K562 (cell line): ENCODE data around the gene TEDDM1. TPM values are rescaled to one million over a fixed set of nuclear protein-coding genes. Genes with fewer than 3 reads are reported as not detected.
A peak's percentile ranks its signal among the peaks of the same experiment; 100 is the strongest.

ENCODE experiments used
- GTF2F1 ChIP-seq: IDR thresholded peaks from 2 replicates; pipeline ENCODE4 v1.6.1; 2011; ENCODE audit warnings: low read depth, low read length, improper control_type of control experiment
- HMGXB4 ChIP-seq: sonication (generic); formaldehyde crosslinking; IDR thresholded peaks from 2 replicates; pipeline ENCODE4 v1.8.1; 2023; ENCODE audit warnings: mild to moderate bottlenecking, missing genetic modification reagents
- KAT7 ChIP-seq: sonication (generic); formaldehyde crosslinking; IDR thresholded peaks from 2 replicates; pipeline ENCODE4 v1.8.0; 2022; ENCODE audit warnings: missing genetic modification reagents, mild to moderate bottlenecking, borderline replicate concordance
- LEF1 ChIP-seq: fragments of 450-650 bp; IDR thresholded peaks from 2 replicates; pipeline ENCODE4 v1.6.1; 2016; ENCODE audit warnings: mild to moderate bottlenecking
- MCM3 ChIP-seq: fragments of 450-650 bp; IDR thresholded peaks from 2 replicates; pipeline ENCODE4 v1.6.1; 2016
- NR2C2 ChIP-seq, 2 experiments: fragments of 200-800 bp in 1 of 2; sonication (Bioruptor generic) in 1 of 2; sonication (generic) in 1 of 2; formaldehyde crosslinking in 1 of 2; IDR thresholded peaks; 2 replicates each; pipeline versions ENCODE4 v1.6.1 to v1.8.0; 2016 to 2022; ENCODE audit warnings: mild to moderate bottlenecking in 1 of 2, missing compliant biosample characterization in 1 of 2, missing genetic modification characterization in 1 of 2, missing genetic modification reagents in 1 of 2
- SPI1 ChIP-seq: IDR thresholded peaks from 2 replicates; pipeline ENCODE4 v1.6.1; 2011; ENCODE audit warnings: low read depth, low read length, control low read depth, borderline replicate concordance
- U2AF2 ChIP-seq: fragments of 200-400 bp; formaldehyde crosslinking; optimal IDR thresholded peaks from 2 replicates; pipeline ENCODE3; 2017; ENCODE audit warnings: low read depth, mild to moderate bottlenecking, low read length
- ZNF124 ChIP-seq: sonication (generic); formaldehyde crosslinking; IDR thresholded peaks from 2 replicates; pipeline ENCODE4 v1.8.1; 2022; ENCODE audit warnings: missing genetic modification reagents
- ZNF184 ChIP-seq: sonication (generic); formaldehyde crosslinking; IDR thresholded peaks from 2 replicates; pipeline ENCODE4 v1.5.0; 2020; ENCODE audit warnings: missing genetic modification reagents
- ZNF384 ChIP-seq: IDR thresholded peaks from 2 replicates; pipeline ENCODE4 v1.6.1; 2012; ENCODE audit warnings: low read depth, low read length, improper control_type of control experiment
- ZNF512 ChIP-seq: IDR thresholded peaks from 2 replicates; pipeline ENCODE4 v1.6.1; 2016; ENCODE audit warnings: missing genetic modification characterization, missing compliant biosample characterization
- ZNF75A ChIP-seq: fragments of 450-650 bp; formaldehyde crosslinking; IDR thresholded peaks from 2 replicates; pipeline ENCODE4 v1.4.0; 2020; ENCODE audit warnings: mild to moderate bottlenecking
- ZNF764 ChIP-seq: fragments of 250-450 bp; sonication (Bioruptor Pico); IDR thresholded peaks from 2 replicates; pipeline ENCODE4 v1.4.0; 2020; ENCODE audit warnings: low read depth, mild to moderate bottlenecking, moderate library complexity
- polyA plus RNA-seq, 8 experiments: library from polyadenylated mRNA; depleted of rRNA in 4 of 8; stranded (reverse) in 5 of 8; unstranded in 3 of 8; fragments of >200 nt; fragmentation: Nextera tagmentation in 2 of 8; fragmentation: Illumina TruSeq in 1 of 8; extraction: Ambion mirVana in 2 of 8; extraction: Trizol in 1 of 8; gene quantifications; 2 replicates each; pipeline versions ENCODE4 v1.2.1 to v1.2.3, GENCODE V29; 2011 to 2014; ENCODE audit warnings: inconsistent platforms in 1 of 8, missing spikeins in 1 of 8
- total RNA-seq, 7 experiments: library from RNA; depleted of rRNA in 6 of 7; stranded (reverse); fragments of >200 nt in 6 of 7; fragmentation: Illumina TruSeq in 2 of 7; extraction: Trizol in 2 of 7; gene quantifications; 2 replicates each; pipeline versions ENCODE4 v1.2.1 to v1.2.3, GENCODE V29; 2011 to 2021; ENCODE audit warnings: low replicate concordance in 1 of 7
- TF ChIP-seq, protein P1 (sequence below): fragments of 250-450 bp; sonication (Bioruptor Pico); IDR thresholded peaks from 2 replicates; pipeline ENCODE4 v1.5.0; 2021
- TF ChIP-seq, protein P2 (sequence below): sonication (generic); formaldehyde crosslinking; IDR thresholded peaks from 2 replicates; pipeline ENCODE4 v1.8.1; 2022; ENCODE audit warnings: missing genetic modification reagents
- TF ChIP-seq, protein P3 (sequence below): fragments of 450-650 bp; IDR thresholded peaks from 2 replicates; pipeline ENCODE4 v1.6.1; 2017; ENCODE audit warnings: antibody characterized with exemption, mild to moderate bottlenecking

TEDDM1 gene
- total and polyA plus RNA-seq, 9 of the 15 experiments (the other 6 are each of a cell fraction or from before 2014, with no cell fraction given), result not detected

- TF ChIP-seq, protein P1, sequence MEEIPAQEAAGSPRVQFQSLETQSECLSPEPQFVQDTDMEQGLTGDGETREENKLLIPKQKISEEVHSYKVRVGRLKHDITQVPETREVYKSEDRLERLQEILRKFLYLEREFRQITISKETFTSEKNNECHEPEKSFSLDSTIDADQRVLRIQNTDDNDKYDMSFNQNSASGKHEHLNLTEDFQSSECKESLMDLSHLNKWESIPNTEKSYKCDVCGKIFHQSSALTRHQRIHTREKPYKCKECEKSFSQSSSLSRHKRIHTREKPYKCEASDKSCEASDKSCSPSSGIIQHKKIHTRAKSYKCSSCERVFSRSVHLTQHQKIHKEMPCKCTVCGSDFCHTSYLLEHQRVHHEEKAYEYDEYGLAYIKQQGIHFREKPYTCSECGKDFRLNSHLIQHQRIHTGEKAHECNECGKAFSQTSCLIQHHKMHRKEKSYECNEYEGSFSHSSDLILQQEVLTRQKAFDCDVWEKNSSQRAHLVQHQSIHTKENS (CRISPR knock-in tag), result no peak
- TF ChIP-seq GTF2F1 (peak; percentile 96), MCM3 (no peak), HMGXB4 (CRISPR knock-in tag) (peak; percentile 55; the same call in 1 of the 2 replicates), ZNF184 (CRISPR knock-in tag) (no peak), ZNF124 (CRISPR knock-in tag) (0 out of 2 replicates have a peak, but pooled peaks have one; percentile 60), ZNF384 (no peak), SPI1 (no peak), ZNF512 (tag) (no peak), KAT7 (CRISPR knock-in tag) (peak; percentile 95; the same call in 1 of the 2 replicates), NR2C2 (CRISPR knock-in tag; IDR thresholded peaks at IDR 0.05) (peak; percentile 30; the same call in 1 of the 2 replicates), NR2C2 (tag; IDR thresholded peaks at IDR 0.05) (peak; percentile 57), ZNF75A (CRISPR knock-in tag) (peak; percentile 67; the same call in 1 of the 2 replicates), LEF1 (no peak), ZNF764 (CRISPR knock-in tag) (0 out of 2 replicates have a peak, but pooled peaks have one; percentile 54), U2AF2 (no peak)
- TF ChIP-seq, protein P2, sequence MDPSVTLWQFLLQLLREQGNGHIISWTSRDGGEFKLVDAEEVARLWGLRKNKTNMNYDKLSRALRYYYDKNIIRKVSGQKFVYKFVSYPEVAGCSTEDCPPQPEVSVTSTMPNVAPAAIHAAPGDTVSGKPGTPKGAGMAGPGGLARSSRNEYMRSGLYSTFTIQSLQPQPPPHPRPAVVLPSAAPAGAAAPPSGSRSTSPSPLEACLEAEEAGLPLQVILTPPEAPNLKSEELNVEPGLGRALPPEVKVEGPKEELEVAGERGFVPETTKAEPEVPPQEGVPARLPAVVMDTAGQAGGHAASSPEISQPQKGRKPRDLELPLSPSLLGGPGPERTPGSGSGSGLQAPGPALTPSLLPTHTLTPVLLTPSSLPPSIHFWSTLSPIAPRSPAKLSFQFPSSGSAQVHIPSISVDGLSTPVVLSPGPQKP (CRISPR knock-in tag), result no peak
- TF ChIP-seq, protein P3, sequence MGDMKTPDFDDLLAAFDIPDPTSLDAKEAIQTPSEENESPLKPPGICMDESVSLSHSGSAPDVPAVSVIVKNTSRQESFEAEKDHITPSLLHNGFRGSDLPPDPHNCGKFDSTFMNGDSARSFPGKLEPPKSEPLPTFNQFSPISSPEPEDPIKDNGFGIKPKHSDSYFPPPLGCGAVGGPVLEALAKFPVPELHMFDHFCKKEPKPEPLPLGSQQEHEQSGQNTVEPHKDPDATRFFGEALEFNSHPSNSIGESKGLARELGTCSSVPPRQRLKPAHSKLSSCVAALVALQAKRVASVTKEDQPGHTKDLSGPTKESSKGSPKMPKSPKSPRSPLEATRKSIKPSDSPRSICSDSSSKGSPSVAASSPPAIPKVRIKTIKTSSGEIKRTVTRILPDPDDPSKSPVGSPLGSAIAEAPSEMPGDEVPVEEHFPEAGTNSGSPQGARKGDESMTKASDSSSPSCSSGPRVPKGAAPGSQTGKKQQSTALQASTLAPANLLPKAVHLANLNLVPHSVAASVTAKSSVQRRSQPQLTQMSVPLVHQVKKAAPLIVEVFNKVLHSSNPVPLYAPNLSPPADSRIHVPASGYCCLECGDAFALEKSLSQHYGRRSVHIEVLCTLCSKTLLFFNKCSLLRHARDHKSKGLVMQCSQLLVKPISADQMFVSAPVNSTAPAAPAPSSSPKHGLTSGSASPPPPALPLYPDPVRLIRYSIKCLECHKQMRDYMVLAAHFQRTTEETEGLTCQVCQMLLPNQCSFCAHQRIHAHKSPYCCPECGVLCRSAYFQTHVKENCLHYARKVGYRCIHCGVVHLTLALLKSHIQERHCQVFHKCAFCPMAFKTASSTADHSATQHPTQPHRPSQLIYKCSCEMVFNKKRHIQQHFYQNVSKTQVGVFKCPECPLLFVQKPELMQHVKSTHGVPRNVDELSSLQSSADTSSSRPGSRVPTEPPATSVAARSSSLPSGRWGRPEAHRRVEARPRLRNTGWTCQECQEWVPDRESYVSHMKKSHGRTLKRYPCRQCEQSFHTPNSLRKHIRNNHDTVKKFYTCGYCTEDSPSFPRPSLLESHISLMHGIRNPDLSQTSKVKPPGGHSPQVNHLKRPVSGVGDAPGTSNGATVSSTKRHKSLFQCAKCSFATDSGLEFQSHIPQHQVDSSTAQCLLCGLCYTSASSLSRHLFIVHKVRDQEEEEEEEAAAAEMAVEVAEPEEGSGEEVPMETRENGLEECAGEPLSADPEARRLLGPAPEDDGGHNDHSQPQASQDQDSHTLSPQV, result peak; percentile 50; the same call in 1 of the 2 replicates
Measured at GRCh38 chr1:182391362-182392049, 9.0 kb downstream of the TEDDM1 start, which contains the start of gene GLUL (continued).
